Activated naive CD8-positive, alpha-beta T cell treated with anti-CD3 and anti-CD28 coated beads, Interleukin-2, amount 10 ng/mL, durations not matched to agents 7 days and 5 days (primary cell): ENCODE data around the gene NEDD4L. TPM values are rescaled to one million over a fixed set of nuclear protein-coding genes. Genes with fewer than 3 reads are reported as not detected.
A peak's percentile ranks its signal among the peaks of the same experiment; 100 is the strongest.

Experiments
- ATAC-seq: fragments of 150-1000 bp; cut with Tn5 transposase; one replicate; pipeline ENCODE4 v1.10.0; 2021; ENCODE audit warnings: low read depth, moderate library complexity
- POLR2A ChIA-PET: fragments of 350-600 bp; sonication (Branson Sonifier 250); formaldehyde crosslinking; loops from one replicate; lab custom pipeline; 2021; ENCODE audit warnings: antibody characterized with exemption; lab: Charles Lee
- DNase-seq: peaks from one replicate; pipeline ENCODE4 v3.0.0; 2021
- H3K27ac Mint-ChIP-seq: one replicate; pipeline ENCODE4 v1.8.0; 2022; ENCODE audit warnings: mild to moderate bottlenecking, mixed read lengths
- H3K27me3 Mint-ChIP-seq: one replicate; pipeline ENCODE4 v1.8.0; 2022; ENCODE audit warnings: mild to moderate bottlenecking, moderate library complexity, mixed read lengths
- H3K36me3 Mint-ChIP-seq: one replicate; pipeline ENCODE4 v1.8.0; 2021; ENCODE audit warnings: mild to moderate bottlenecking, mixed read lengths
- H3K4me1 Mint-ChIP-seq: one replicate; pipeline ENCODE4 v1.8.0; 2021; ENCODE audit warnings: mixed read lengths
- H3K4me3 Mint-ChIP-seq: one replicate; pipeline ENCODE4 v1.8.0; 2022; ENCODE audit warnings: mild to moderate bottlenecking, moderate library complexity, mixed read lengths
- H3K9me3 Mint-ChIP-seq: one replicate; pipeline ENCODE4 v1.8.0; 2021; ENCODE audit warnings: mixed read lengths
- total RNA-seq, 2 experiments: library from RNA; stranded (reverse); gene quantifications; one replicate each; pipeline ENCODE4 v1.2.3, GENCODE V29; 2021

Gene NEDD4L
- total RNA-seq, 2 experiments from 2014 or later = 4.4 to 7.4 TPM

GRCh38 chr18:58113337-58113736, 69.3 kb downstream of the NEDD4L start:
- Mint-ChIP-seq H3K4me1 (peaks cover 6% of the 10 kb centered on the region), H3K27ac (no peak overlapping the region), H3K9me3 (no peaks in the 10 kb centered on the region), H3K4me3 (no peak overlapping the region), H3K27me3 (peaks cover 3% of the 10 kb centered on the region), H3K36me3 (no peaks in the 10 kb centered on the region)
- DNase-seq = no peak
- ATAC-seq = no peak
- POLR2A ChIA-PET = no interaction called here

- Mint-ChIP-seq H3K27me3 (peaks cover 2% of the 10 kb centered on the region), H3K36me3 (no peaks in the 10 kb centered on the region), H3K4me3 (no peak overlapping the region), H3K4me1 (peaks cover 6% of the 10 kb centered on the region), H3K27ac (no peak overlapping the region), H3K9me3 (no peaks in the 10 kb centered on the region)
- DNase-seq (no peak), ATAC-seq (no peak)
- POLR2A ChIA-PET = no interaction called here
Observed at GRCh38 chr18:58114766-58115165, 70.7 kb downstream of the NEDD4L start.

DNA sequence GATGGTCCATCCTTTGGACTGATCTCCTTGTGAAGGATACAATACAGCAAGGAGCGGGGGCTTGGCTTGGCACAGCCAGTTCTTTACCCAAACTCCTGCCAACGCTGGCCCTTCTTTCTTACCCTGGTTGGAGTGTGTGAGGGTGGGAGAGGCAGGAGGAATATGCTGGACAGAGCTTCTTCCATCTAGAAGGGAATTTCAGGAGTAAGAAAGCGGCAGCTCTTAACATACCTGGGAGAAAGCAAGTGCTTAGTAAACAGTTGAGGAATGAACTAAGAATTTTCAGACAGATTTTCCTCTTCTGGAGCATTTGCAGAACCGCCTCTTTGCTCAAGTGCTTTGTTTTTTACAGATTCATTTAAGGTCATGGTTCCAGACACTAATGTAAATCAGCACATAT, 72.8 kb downstream of the NEDD4L start:
- Mint-ChIP-seq H3K27me3 (no peaks in the 10 kb centered on the region), H3K4me3 (no peak overlapping the region), H3K27ac (no peak overlapping the region), H3K9me3 (no peaks in the 10 kb centered on the region), H3K36me3 (no peaks in the 10 kb centered on the region), H3K4me1 (peaks cover 6% of the 10 kb centered on the region)
- POLR2A ChIA-PET = no interaction called here
- DNase-seq (no peak), ATAC-seq (no peak)

DNA sequence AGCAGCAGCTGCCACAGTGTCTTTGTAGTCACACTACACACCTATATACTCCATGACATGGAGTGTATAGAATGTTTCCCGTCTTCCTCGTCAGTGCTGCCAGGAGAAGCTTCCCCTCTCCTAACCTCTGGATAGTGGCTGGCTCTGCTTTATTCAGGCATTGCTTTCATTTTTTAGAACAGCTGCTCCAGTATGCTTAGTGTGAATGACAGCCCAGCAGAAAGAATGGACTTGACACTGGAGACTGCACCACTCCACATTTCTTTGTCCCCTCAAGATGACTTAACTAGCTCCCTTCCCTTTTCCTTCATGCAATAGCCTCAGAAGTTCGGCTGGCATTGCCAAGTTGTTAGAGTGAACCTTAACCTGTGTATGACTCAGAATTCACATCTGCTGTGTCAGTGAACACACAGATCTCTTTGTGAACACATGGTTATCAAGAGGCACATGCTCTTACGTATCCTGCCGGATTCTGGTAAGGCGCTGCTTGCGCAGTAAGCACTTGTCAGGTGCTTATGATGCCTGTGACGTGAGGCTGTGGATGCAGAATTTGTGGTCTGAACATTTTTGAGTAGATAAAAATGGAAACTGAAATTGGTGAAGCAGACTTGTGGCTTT, 73.9 kb downstream of the NEDD4L start:
- Mint-ChIP-seq H3K9me3 (no peaks in the 10 kb centered on the region), H3K27ac (no peak overlapping the region), H3K4me1 (peaks cover 6% of the 10 kb centered on the region), H3K27me3 (peaks cover 1% of the 10 kb centered on the region), H3K36me3 (no peaks in the 10 kb centered on the region), H3K4me3 (no peak overlapping the region)
- ATAC-seq (no peak), DNase-seq (no peak)
- POLR2A ChIA-PET = no interaction called here

- POLR2A ChIA-PET = no interaction called here
- ATAC-seq = no peak
- no peaks in the 10 kb centered on the region for H3K9me3 Mint-ChIP-seq
Observed at GRCh38 chr18:58118536-58118935, 74.5 kb downstream of the NEDD4L start.

DNA sequence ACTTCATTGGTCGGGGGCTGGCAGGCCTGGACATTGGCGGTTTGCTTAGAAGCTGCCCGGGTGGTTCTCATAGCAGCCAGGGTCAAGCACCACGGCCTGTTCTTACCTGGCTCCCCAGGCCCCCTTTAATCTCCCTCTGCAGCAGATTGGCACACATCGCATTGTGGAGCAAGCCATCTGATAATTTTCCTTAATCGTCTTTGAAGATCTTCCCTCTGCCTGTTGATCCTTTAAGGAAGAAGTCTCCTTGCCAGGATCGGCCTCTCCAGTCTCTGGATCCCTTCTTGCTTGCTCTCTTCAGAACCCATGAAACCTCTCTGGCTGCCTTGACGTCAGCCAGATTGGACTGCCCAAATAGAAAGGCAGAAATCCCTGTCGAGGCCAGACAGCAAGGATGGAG, 75.8 kb downstream of the NEDD4L start:
- Mint-ChIP-seq H3K4me3 (no peak overlapping the region), H3K27me3 (peaks cover 6% of the 10 kb centered on the region), H3K4me1 (peaks cover 7% of the 10 kb centered on the region), H3K9me3 (no peaks in the 10 kb centered on the region), H3K36me3 (no peaks in the 10 kb centered on the region), H3K27ac (no peak overlapping the region)
- POLR2A ChIA-PET = no interaction called here
- ATAC-seq = no peak
- no peak for DNase-seq

More at GRCh38 chr18:58118536-58118935, 74.5 kb downstream of the NEDD4L start:
- DNase-seq = no peak
- H3K27me3 Mint-ChIP-seq = peaks cover 4% of the 10 kb centered on the region
- no peak overlapping the region for H3K27ac Mint-ChIP-seq
- no peak overlapping the region for H3K4me3 Mint-ChIP-seq
- H3K36me3 Mint-ChIP-seq = no peaks in the 10 kb centered on the region
- peaks cover under 1% of the 10 kb centered on the region for H3K4me1 Mint-ChIP-seq

- peak; percentile 61 for ATAC-seq
- H3K36me3 Mint-ChIP-seq = no peaks in the 10 kb centered on the region
- peaks cover 6% of the 10 kb centered on the region for H3K27me3 Mint-ChIP-seq
- peak overlapping the region; percentile 3 for H3K4me3 Mint-ChIP-seq
- no peak for DNase-seq
- no peaks in the 10 kb centered on the region for H3K9me3 Mint-ChIP-seq
- peak overlapping the region; percentile 1 for H3K27ac Mint-ChIP-seq
- H3K4me1 Mint-ChIP-seq = peaks cover 11% of the 10 kb centered on the region
- POLR2A ChIA-PET = no interaction called here
Observed at GRCh38 chr18:58124475-58124874, 80.4 kb downstream of the NEDD4L start.

- ATAC-seq = no peak
- no peak overlapping the region for H3K4me3 Mint-ChIP-seq
- no peak for DNase-seq
- H3K27ac Mint-ChIP-seq = no peak overlapping the region
- POLR2A ChIA-PET = no interaction called here
- H3K4me1 Mint-ChIP-seq = peaks cover 11% of the 10 kb centered on the region
- H3K9me3 Mint-ChIP-seq = no peaks in the 10 kb centered on the region
- no peaks in the 10 kb centered on the region for H3K36me3 Mint-ChIP-seq
- peaks cover 6% of the 10 kb centered on the region for H3K27me3 Mint-ChIP-seq
Observed at GRCh38 chr18:58125183-58125582, 81.2 kb downstream of the NEDD4L start.

- POLR2A ChIA-PET = interaction anchor here (0.6 kb wide), 1 partner anchor 289 kb away, joined by 6 read pairs; no protein-coding TSS in a partner anchor
- ATAC-seq (no peak), DNase-seq (no peak)
- H3K36me3 Mint-ChIP-seq = no peaks in the 10 kb centered on the region
- H3K4me1 Mint-ChIP-seq = peaks cover 11% of the 10 kb centered on the region
- no peak overlapping the region for H3K4me3 Mint-ChIP-seq
- peaks cover 6% of the 10 kb centered on the region for H3K27me3 Mint-ChIP-seq
- no peaks in the 10 kb centered on the region for H3K9me3 Mint-ChIP-seq
- no peak overlapping the region for H3K27ac Mint-ChIP-seq
Observed at GRCh38 chr18:58125756-58126155, 81.7 kb downstream of the NEDD4L start.

- ATAC-seq (no peak), DNase-seq (no peak)
- H3K4me3 Mint-ChIP-seq = no peak overlapping the region
- H3K27me3 Mint-ChIP-seq = peaks cover 2% of the 10 kb centered on the region
- no peak overlapping the region for H3K27ac Mint-ChIP-seq
- POLR2A ChIA-PET = no interaction called here
- H3K36me3 Mint-ChIP-seq = no peaks in the 10 kb centered on the region
- no peaks in the 10 kb centered on the region for H3K9me3 Mint-ChIP-seq
- H3K4me1 Mint-ChIP-seq = peaks cover 11% of the 10 kb centered on the region
Observed at GRCh38 chr18:58128381-58129374, 84.7 kb downstream of the NEDD4L start.

DNA sequence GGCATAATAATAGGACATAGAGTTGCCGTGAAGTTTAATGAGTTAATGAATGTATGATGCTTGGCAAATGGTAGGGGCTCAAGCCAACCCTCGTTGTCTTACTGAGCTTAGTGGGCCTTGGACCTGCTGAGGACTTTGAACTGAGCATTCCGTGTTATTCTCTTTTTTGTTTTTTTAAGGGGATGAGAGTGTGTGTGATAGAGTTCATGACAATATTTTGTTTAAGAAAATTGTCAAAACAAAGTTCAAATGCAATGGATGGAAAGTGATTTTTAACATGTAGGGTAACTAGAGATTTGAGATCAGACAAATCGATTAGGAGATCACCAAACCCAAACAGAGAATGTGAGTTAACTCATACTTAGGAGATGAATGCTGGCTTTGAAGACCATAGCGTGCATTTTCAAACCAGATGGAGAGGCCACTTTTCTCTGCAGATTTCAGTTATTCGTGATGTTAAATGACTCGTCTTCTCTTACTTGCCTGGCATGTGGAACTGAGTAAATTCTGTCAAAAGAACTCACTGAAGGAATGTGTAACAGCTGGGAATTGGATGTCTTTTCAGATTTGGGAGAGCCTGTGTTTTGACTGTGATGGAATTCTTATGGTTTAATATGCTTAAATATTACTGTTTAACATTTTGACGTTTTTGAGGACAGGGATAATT, 88.7 kb downstream of the NEDD4L start:
- no peaks in the 10 kb centered on the region for H3K36me3 Mint-ChIP-seq
- DNase-seq = no peak

DNA sequence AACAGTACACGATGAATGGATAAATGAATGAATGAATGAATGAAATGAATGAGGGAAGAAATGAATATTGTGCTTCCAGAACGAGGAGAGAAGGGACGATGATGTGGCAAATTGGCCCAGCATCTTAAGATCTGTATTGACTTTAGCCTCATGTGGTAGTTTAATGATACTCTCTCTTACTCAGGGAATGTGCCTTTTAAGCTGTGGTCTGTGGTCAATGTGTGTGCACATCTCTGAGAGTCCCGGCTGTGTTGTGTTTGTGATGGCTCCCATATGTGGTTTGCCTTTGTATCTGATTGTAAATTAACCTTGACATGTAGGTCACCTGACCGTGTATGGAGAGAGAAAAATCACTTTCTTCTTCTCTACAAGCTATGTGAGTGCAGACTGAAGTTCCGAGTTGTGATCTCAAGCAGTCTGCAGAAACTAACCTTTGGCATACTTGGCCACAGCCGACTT, 91.2 kb downstream of the NEDD4L start:
- Mint-ChIP-seq H3K36me3 (no peaks in the 10 kb centered on the region), H3K27ac (no peak overlapping the region), H3K27me3 (peaks cover 11% of the 10 kb centered on the region), H3K4me1 (peaks cover 18% of the 10 kb centered on the region), H3K4me3 (peak overlapping the region; percentile 20), H3K9me3 (no peaks in the 10 kb centered on the region)
- peak; percentile 64 for ATAC-seq
- DNase-seq = no peak
- POLR2A ChIA-PET = interaction anchor here (0.7 to 1.2 kb wide), 2 partner anchors 176 to 253 kb away, joined by 3 to 4 read pairs; no protein-coding TSS in a partner anchor

More for the DNA sequence above, 88.7 kb downstream of the NEDD4L start:
- no peak overlapping the region for H3K27ac Mint-ChIP-seq
- H3K27me3 Mint-ChIP-seq = peaks cover 6% of the 10 kb centered on the region
- H3K4me1 Mint-ChIP-seq = peaks cover 14% of the 10 kb centered on the region
- ATAC-seq = no peak
- no peak overlapping the region for H3K4me3 Mint-ChIP-seq
- no peaks in the 10 kb centered on the region for H3K9me3 Mint-ChIP-seq
- POLR2A ChIA-PET = no interaction called here

- POLR2A ChIA-PET = interaction anchor here (0.7 to 1.2 kb wide), 2 partner anchors 177 to 254 kb away, joined by 3 to 4 read pairs; no protein-coding TSS in a partner anchor
- no peak overlapping the region for H3K27ac Mint-ChIP-seq
- peaks cover 11% of the 10 kb centered on the region for H3K27me3 Mint-ChIP-seq
Observed at GRCh38 chr18:58135701-58136331, 91.8 kb downstream of the NEDD4L start.

More at GRCh38 chr18:58135701-58136331, 91.8 kb downstream of the NEDD4L start:
- H3K4me1 Mint-ChIP-seq = peaks cover 18% of the 10 kb centered on the region
- DNase-seq = no peak
- peak; percentile 71 for ATAC-seq
- H3K9me3 Mint-ChIP-seq = no peaks in the 10 kb centered on the region
- no peaks in the 10 kb centered on the region for H3K36me3 Mint-ChIP-seq
- peak overlapping the region; percentile 20 for H3K4me3 Mint-ChIP-seq
